GM12891 (cell line): ENCODE results near the gene CMSS1.
A peak's percentile ranks its signal among the peaks of the same experiment; 100 is the strongest.

ENCODE experiments used
- DNase-seq: peaks from one replicate; pipeline ENCODE4 v3.0.0; 2011; ENCODE audit warnings: low spot score; ENCODE audit not compliant: insufficient read length
- FAIRE-seq: peaks from 2 replicates; lab custom pipeline; 2011; peaks lifted over from hg19 to GRCh38; lab: Jason Lieb, UNC
- PAX5 ChIP-seq: IDR thresholded peaks from 2 replicates; pipeline ENCODE4 v1.6.1; 2011; ENCODE audit warnings: low read length, moderate library complexity, mild to moderate bottlenecking; ENCODE audit not compliant: insufficient read depth, severe bottlenecking
- POLR2A ChIP-seq: IDR thresholded peaks from 2 replicates; pipeline ENCODE4 v1.6.1; 2011; ENCODE audit warnings: low read depth, low read length, control low read depth
- POLR2AphosphoS5 ChIP-seq: IDR thresholded peaks from 2 replicates; pipeline ENCODE4 v1.6.1; 2011; ENCODE audit warnings: low read depth, low read length, control low read depth
- POU2F2 ChIP-seq: IDR thresholded peaks from 2 replicates; pipeline ENCODE4 v1.6.1; 2011; ENCODE audit warnings: low read depth, mild to moderate bottlenecking, control low read depth, low read length, moderate library complexity
- SPI1 ChIP-seq: IDR thresholded peaks from 2 replicates; pipeline ENCODE4 v1.6.1; 2011; ENCODE audit warnings: low read depth, low read length, control low read depth
- TAF1 ChIP-seq: IDR thresholded peaks from 2 replicates; pipeline ENCODE4 v1.6.1; 2011; ENCODE audit warnings: low read depth, low read length, control low read depth

CMSS1 gene

GRCh38 chr3:100149713-100150415 is 332.2 kb downstream of the CMSS1 start:
- TF ChIP-seq TAF1, result no peak
- TF ChIP-seq POU2F2, result no peak
- no peak for TF ChIP-seq SPI1
- TF ChIP-seq PAX5, result no peak
- no peak for TF ChIP-seq POLR2A
- no peak for TF ChIP-seq POLR2AphosphoS5
- FAIRE-seq (no peak), DNase-seq (no peak)

GRCh38 chr3:100150473-100150872 is 332.8 kb downstream of the CMSS1 start:
- TF ChIP-seq POU2F2 (no peak), PAX5 (no peak), POLR2AphosphoS5 (no peak), SPI1 (no peak), POLR2A (no peak), TAF1 (no peak)
- FAIRE-seq, result no peak
- no peak for DNase-seq

- FAIRE-seq (no peak), DNase-seq (no peak)
- no peak for TF ChIP-seq PAX5
- no peak for TF ChIP-seq SPI1
- no peak for TF ChIP-seq POLR2AphosphoS5
- no peak for TF ChIP-seq TAF1
- TF ChIP-seq POLR2A, result no peak
Measured at GRCh38 chr3:100151024-100151707, 333.5 kb downstream of the CMSS1 start.

DNA sequence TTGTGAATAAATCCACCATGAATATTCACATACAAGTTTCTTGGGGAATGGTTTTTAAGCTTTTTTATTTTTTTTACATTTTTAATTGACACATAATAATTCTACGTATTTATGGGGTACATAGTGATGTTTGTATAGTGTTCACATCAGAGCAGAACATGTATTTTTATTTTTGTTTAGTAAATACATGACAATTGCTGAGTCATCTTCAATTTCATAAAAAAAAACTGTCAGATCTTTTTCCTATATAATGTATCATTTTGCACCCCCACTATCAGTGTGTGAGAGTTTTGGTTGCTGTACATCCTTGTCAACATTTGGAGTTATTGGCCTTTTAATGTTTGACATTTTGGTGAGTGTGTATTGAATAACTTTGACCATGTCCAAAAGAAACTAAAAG is 336.5 kb downstream of the CMSS1 start:
- FAIRE-seq (no peak), DNase-seq (no peak)
- TF ChIP-seq POLR2A (no peak), SPI1 (no peak), POLR2AphosphoS5 (no peak), PAX5 (no peak), POU2F2 (no peak), TAF1 (no peak)

DNA sequence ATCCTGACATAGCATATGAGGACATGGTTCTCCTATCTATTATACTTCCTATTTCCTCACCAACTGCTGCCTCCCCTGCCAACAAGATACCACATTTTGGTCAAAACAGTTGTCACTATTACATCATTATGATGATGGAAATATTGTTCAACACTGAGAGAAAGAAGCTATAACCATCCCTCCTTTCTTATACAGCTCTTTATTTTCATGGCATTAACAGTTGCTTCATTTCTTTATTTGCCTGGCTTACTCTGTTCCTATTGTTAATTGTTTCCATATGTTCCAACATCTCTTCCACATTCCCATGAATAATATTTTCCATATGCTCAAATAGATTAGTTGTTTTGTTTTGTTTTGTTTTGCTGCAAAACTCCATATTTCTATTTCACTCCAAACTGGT is 337.5 kb downstream of the CMSS1 start:
- TF ChIP-seq POU2F2 (no peak), TAF1 (no peak), SPI1 (no peak), POLR2A (no peak), POLR2AphosphoS5 (no peak), PAX5 (no peak)
- FAIRE-seq, result peak; percentile 5
- DNase-seq, result no peak

DNA sequence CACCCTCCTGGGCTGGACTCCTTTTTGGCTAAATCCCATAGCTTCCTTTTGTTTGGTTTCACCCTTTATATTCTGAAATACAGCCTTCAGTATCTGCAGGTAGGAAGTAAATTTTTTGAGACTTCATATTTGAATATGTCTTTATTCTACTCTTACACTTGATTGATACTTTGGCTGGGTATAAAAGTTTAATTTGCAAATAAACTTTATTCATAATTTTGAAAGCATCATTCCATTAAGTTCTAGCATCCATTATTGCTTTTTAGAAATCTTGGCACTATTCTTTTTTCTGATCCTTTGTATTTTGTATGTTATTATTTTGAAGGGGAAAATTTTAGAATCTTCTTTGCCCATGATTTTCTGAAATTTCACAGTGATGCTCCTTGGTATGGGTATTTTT is 337.9 kb downstream of the CMSS1 start:
- DNase-seq, result no peak
- no peak for FAIRE-seq
- TF ChIP-seq TAF1 (no peak), PAX5 (no peak), POU2F2 (no peak), SPI1 (no peak), POLR2AphosphoS5 (no peak), POLR2A (no peak)

GRCh38 chr3:100157685-100158084 is 340.0 kb downstream of the CMSS1 start:
- FAIRE-seq (no peak), DNase-seq (no peak)
- TF ChIP-seq SPI1, result no peak
- no peak for TF ChIP-seq POU2F2
- TF ChIP-seq POLR2A, result no peak
- TF ChIP-seq PAX5, result no peak
- TF ChIP-seq POLR2AphosphoS5, result no peak
- no peak for TF ChIP-seq TAF1

GRCh38 chr3:100158918-100159330 is 341.3 kb downstream of the CMSS1 start:
- DNase-seq (no peak), FAIRE-seq (no peak)
- TF ChIP-seq POLR2A, result no peak
- no peak for TF ChIP-seq POU2F2
- no peak for TF ChIP-seq SPI1
- no peak for TF ChIP-seq PAX5
- no peak for TF ChIP-seq TAF1
- no peak for TF ChIP-seq POLR2AphosphoS5

- FAIRE-seq (no peak), DNase-seq (no peak)
- TF ChIP-seq POLR2AphosphoS5 (no peak), TAF1 (no peak), POU2F2 (no peak), PAX5 (no peak), SPI1 (no peak), POLR2A (no peak)
Measured at GRCh38 chr3:100159331-100160153, 341.9 kb downstream of the CMSS1 start.
